A549 (cell line): ENCODE results near the gene N4BP3.

Source experiments
- CTCF ChIP-seq: fragments of >200 bp; sonication (Bioruptor Twin); formaldehyde crosslinking; IDR thresholded peaks from 3 replicates; pipeline ENCODE4 v1.5.1; 2016
- E2F6 ChIP-seq: IDR thresholded peaks from 2 replicates; pipeline ENCODE4 v1.6.1; 2012; ENCODE audit warnings: low read depth, borderline replicate concordance
- EHMT2 ChIP-seq: fragments of 200-600 bp; sonication (generic); IDR thresholded peaks from 2 replicates; pipeline ENCODE4 v1.6.1; 2016; ENCODE audit warnings: antibody characterized with exemption, low read depth, mild to moderate bottlenecking, moderate library complexity
- EP300 ChIP-seq, 2 experiments: fragments of >200 bp; sonication (Bioruptor Twin); formaldehyde crosslinking; IDR thresholded peaks; 2 replicates in 1 of 2; 3 replicates in 1 of 2; pipeline ENCODE4 v1.6.1; 2016 to 2017
- MAFK ChIP-seq: fragments of 450-650 bp; IDR thresholded peaks from 2 replicates; pipeline ENCODE4 v1.6.1; 2014; ENCODE audit not compliant: partially characterized antibody
- POLR2A ChIP-seq: IDR thresholded peaks from 2 replicates; pipeline ENCODE4 v1.6.1; 2012; ENCODE audit warnings: mild to moderate bottlenecking, low read length
- POLR2AphosphoS2 ChIP-seq: conservative IDR thresholded peaks from 2 replicates; pipeline ENCODE4 v1.6.1; 2012; ENCODE audit warnings: low read length, improper control_type of control experiment, inconsistent platforms
- REST ChIP-seq: fragments of 200-600 bp; sonication (generic); IDR thresholded peaks from 2 replicates; pipeline ENCODE4 v1.6.1; 2016; ENCODE audit warnings: antibody characterized with exemption, mild to moderate bottlenecking, moderate library complexity
- SMC3 ChIP-seq: fragments of >200 bp; sonication (Bioruptor Twin); formaldehyde crosslinking; IDR thresholded peaks from 3 replicates; pipeline ENCODE4 v1.6.1; 2018; ENCODE audit warnings: inconsistent platforms
- SREBF2 ChIP-seq: fragments of 450-650 bp; IDR thresholded peaks from 2 replicates; pipeline ENCODE4 v1.6.1; 2014; ENCODE audit warnings: mild to moderate bottlenecking, moderate library complexity

GRCh38 chr5:178108446-178108845, 4.9 kb upstream of the N4BP3 start:
- TF ChIP-seq SREBF2 (no peak), POLR2A (no peak), MAFK (no peak), CTCF (no peak), SMC3 (no peak), EHMT2 (no peak), POLR2AphosphoS2 (no peak), EP300 (IDR thresholded peaks at IDR 0.05) (no peak), REST (no peak), E2F6 (no peak)
